ACC112 (cell line): ENCODE measurements around the gene C16orf86.

Experiments used
- H2AFZ ChIP-seq: fragments of 200-600 bp; sonication (generic); one replicate; pipeline ENCODE4 v1.6.0; 2017; ENCODE audit warnings: antibody characterized with exemption, low read length; ENCODE audit not compliant: unreplicated experiment
- H3K27ac ChIP-seq: fragments of 200-600 bp; sonication (generic); 2 replicates; pipeline ENCODE4 v1.5.1; 2014; ENCODE audit warnings: low read depth, mild to moderate bottlenecking, antibody characterized with exemption, low read length, moderate library complexity
- H3K27me3 ChIP-seq: fragments of 200-600 bp; sonication (generic); 2 replicates; pipeline ENCODE4 v1.6.1; 2014; ENCODE audit warnings: mild to moderate bottlenecking, antibody characterized with exemption, low read length, moderate library complexity, mixed read lengths; ENCODE audit not compliant: insufficient read depth
- H3K36me3 ChIP-seq: fragments of 200-600 bp; sonication (generic); 2 replicates; pipeline ENCODE4 v1.6.1; 2016; ENCODE audit warnings: mild to moderate bottlenecking, antibody characterized with exemption, low read length, moderate library complexity, mixed read lengths; ENCODE audit not compliant: insufficient read depth
- H3K4me1 ChIP-seq: fragments of 200-600 bp; sonication (generic); one replicate; pipeline ENCODE4 v1.6.1; 2016; ENCODE audit warnings: low read length, mixed read lengths; ENCODE audit not compliant: insufficient read depth, unreplicated experiment, control insufficient read depth
- H3K4me3 ChIP-seq: fragments of 200-600 bp; sonication (generic); 2 replicates; pipeline ENCODE4 v1.5.1; 2014; ENCODE audit warnings: mild to moderate bottlenecking, low read depth, low read length
- H3K79me2 ChIP-seq: fragments of 200-600 bp; sonication (generic); one replicate; pipeline ENCODE4 v1.6.0; 2016; ENCODE audit warnings: low read length; ENCODE audit not compliant: control insufficient read depth, unreplicated experiment, insufficient read depth

C16orf86 gene

GRCh38 chr16:67666559-67667452 is at the start of gene C16orf86, which contains the start of gene ENKD1:
Gene C16orf86, plus strand, starts transcription at chr16:67666814. Its CDS starts 157 bp downstream, at chr16:67666971.
Gene ENKD1, minus strand, starts transcription at chr16:67666750. Its CDS starts 308 bp downstream, at chr16:67666442.
- H2AFZ ChIP-seq: peak within 1 kb of the TSS; percentile 91

GRCh38 chr16:67628216-67628615 is 38.4 kb upstream of the C16orf86 start:
- Histone ChIP-seq H3K36me3 (peaks cover 6% of the 10 kb centered on the region; the same call in 1 of the 2 replicates), H3K27me3 (no peaks in the 10 kb centered on the region), H3K4me3 (no peak overlapping the region), H3K27ac (no peak overlapping the region), H3K4me1 (no peaks in the 10 kb centered on the region), H3K79me2 (no peaks in the 10 kb centered on the region), H2AFZ (no peak overlapping the region)

More at GRCh38 chr16:67666559-67667452, at the start of gene C16orf86, which contains the start of gene ENKD1:
- H3K79me2 ChIP-seq: no peaks in the 10 kb centered on the region
- no peaks in the 10 kb centered on the region for H3K27me3 ChIP-seq
- peaks cover 4% of the 10 kb centered on the region for H3K4me1 ChIP-seq
- H3K27ac ChIP-seq: peak within 1 kb of the TSS; percentile 56
- peak within 1 kb of the TSS; percentile 96 for H3K4me3 ChIP-seq
- H3K36me3 ChIP-seq: no peaks in the 10 kb centered on the region

GRCh38 chr16:67632415-67633172 is 34.0 kb upstream of the C16orf86 start:
- no peak overlapping the region for H3K4me3 ChIP-seq
- H2AFZ ChIP-seq: no peak overlapping the region
- H3K27ac ChIP-seq: no peak overlapping the region
- H3K36me3 ChIP-seq: peaks cover under 1% of the 10 kb centered on the region; the same call in 1 of the 2 replicates
- H3K4me1 ChIP-seq: no peaks in the 10 kb centered on the region
- H3K79me2 ChIP-seq: no peaks in the 10 kb centered on the region
- H3K27me3 ChIP-seq: no peaks in the 10 kb centered on the region

GRCh38 chr16:67636713-67637112 is 29.9 kb upstream of the C16orf86 start:
- Histone ChIP-seq H2AFZ (no peak overlapping the region), H3K79me2 (no peaks in the 10 kb centered on the region), H3K4me1 (no peaks in the 10 kb centered on the region), H3K4me3 (no peak overlapping the region), H3K36me3 (peaks cover 7% of the 10 kb centered on the region; the same call in 1 of the 2 replicates), H3K27ac (no peak overlapping the region), H3K27me3 (no peaks in the 10 kb centered on the region)

GRCh38 chr16:67637625-67638024 is 29.0 kb upstream of the C16orf86 start:
- H3K27me3 ChIP-seq: no peaks in the 10 kb centered on the region
- H3K36me3 ChIP-seq: peaks cover 7% of the 10 kb centered on the region; the same call in 1 of the 2 replicates
- no peak overlapping the region for H3K27ac ChIP-seq
- H3K4me3 ChIP-seq: no peak overlapping the region
- no peak overlapping the region for H2AFZ ChIP-seq
- no peaks in the 10 kb centered on the region for H3K4me1 ChIP-seq
- no peaks in the 10 kb centered on the region for H3K79me2 ChIP-seq

- Histone ChIP-seq H3K27ac (no peak overlapping the region), H3K36me3 (peaks cover 7% of the 10 kb centered on the region; the same call in 1 of the 2 replicates), H3K79me2 (no peaks in the 10 kb centered on the region), H2AFZ (no peak overlapping the region), H3K4me3 (no peak overlapping the region), H3K4me1 (no peaks in the 10 kb centered on the region), H3K27me3 (peaks cover 24% of the 10 kb centered on the region)
These were observed 24.6 kb upstream of the C16orf86 start for GRCh38 chr16:67641779-67642708.

GRCh38 chr16:67644038-67644437 is 22.6 kb upstream of the C16orf86 start:
- Histone ChIP-seq H3K79me2 (no peaks in the 10 kb centered on the region), H3K36me3 (no peaks in the 10 kb centered on the region), H3K27me3 (peaks cover 43% of the 10 kb centered on the region), H3K27ac (no peak overlapping the region), H3K4me1 (no peaks in the 10 kb centered on the region), H2AFZ (no peak overlapping the region), H3K4me3 (no peak overlapping the region)

GRCh38 chr16:67645397-67646121 is 21.1 kb upstream of the C16orf86 start:
- Histone ChIP-seq H3K36me3 (no peaks in the 10 kb centered on the region), H3K79me2 (no peaks in the 10 kb centered on the region), H3K4me1 (no peaks in the 10 kb centered on the region), H2AFZ (no peak overlapping the region), H3K27ac (no peak overlapping the region), H3K27me3 (peaks cover 58% of the 10 kb centered on the region), H3K4me3 (no peak overlapping the region)

- Histone ChIP-seq H3K4me3 (no peak overlapping the region), H3K27ac (no peak overlapping the region), H3K27me3 (peaks cover 74% of the 10 kb centered on the region), H2AFZ (no peak overlapping the region), H3K79me2 (no peaks in the 10 kb centered on the region), H3K4me1 (no peaks in the 10 kb centered on the region), H3K36me3 (no peaks in the 10 kb centered on the region)
These were observed 19.4 kb upstream of the C16orf86 start for GRCh38 chr16:67647111-67647651.
